KMS-11 (cell line): ENCODE results near the gene VPS26C.

Experiments used
- H2AFZ ChIP-seq: fragments of 200-600 bp; sonication (generic); 2 replicates; pipeline ENCODE4 v1.6.1; 2016; ENCODE audit warnings: antibody characterized with exemption, mixed run types, low read depth
- H3K27ac ChIP-seq: fragments of 200-600 bp; sonication (generic); 2 replicates; pipeline ENCODE4 v1.6.1; 2016; ENCODE audit warnings: mild to moderate bottlenecking, mixed run types
- H3K27me3 ChIP-seq: fragments of 200-600 bp; sonication (generic); 2 replicates; pipeline ENCODE4 v1.6.1; 2017; ENCODE audit warnings: mild to moderate bottlenecking, low read depth, mixed run types, moderate library complexity; ENCODE audit not compliant: insufficient read depth
- H3K36me3 ChIP-seq: fragments of 200-600 bp; sonication (generic); 2 replicates; pipeline ENCODE4 v1.6.1; 2017; ENCODE audit warnings: mild to moderate bottlenecking, mixed run types; ENCODE audit not compliant: insufficient read depth
- H3K4me1 ChIP-seq: fragments of 200-600 bp; sonication (generic); 2 replicates; pipeline ENCODE4 v1.6.1; 2016; ENCODE audit warnings: mild to moderate bottlenecking, low read depth, mixed run types; ENCODE audit not compliant: poor library complexity, severe bottlenecking
- H3K4me2 ChIP-seq: fragments of 200-600 bp; sonication (generic); 2 replicates; pipeline ENCODE4 v1.7.0; 2016; ENCODE audit warnings: mild to moderate bottlenecking, mixed run types
- H3K4me3 ChIP-seq: fragments of 200-600 bp; sonication (generic); IDR thresholded peaks from 2 replicates; pipeline ENCODE4 v1.6.1; 2017; ENCODE audit warnings: low read depth, low read length, mixed read lengths; ENCODE audit not compliant: insufficient read depth
- H3K79me2 ChIP-seq: fragments of 200-600 bp; sonication (generic); 2 replicates; pipeline ENCODE4 v1.6.1; 2016; ENCODE audit warnings: low read depth, mixed run types; ENCODE audit not compliant: insufficient read depth
- H3K9ac ChIP-seq: fragments of 200-600 bp; sonication (generic); 2 replicates; pipeline ENCODE4 v1.6.1; 2016; ENCODE audit warnings: mild to moderate bottlenecking, mixed run types
- H4K20me1 ChIP-seq: fragments of 200-600 bp; sonication (generic); 2 replicates; pipeline ENCODE4 v1.6.1; 2016; ENCODE audit warnings: mild to moderate bottlenecking, mixed run types; ENCODE audit not compliant: insufficient read depth
- CTCF ChIP-seq: fragments of 200-600 bp; sonication (generic); conservative IDR thresholded peaks from 2 replicates; pipeline ENCODE4 v1.6.1; 2017; ENCODE audit warnings: low read depth, mild to moderate bottlenecking, antibody characterized with exemption, low read length, moderate library complexity, mixed read lengths

VPS26C gene

GRCh38 chr21:37206496-37206895, 60.6 kb downstream of the VPS26C start:
- Histone ChIP-seq H2AFZ (no peak overlapping the region), H3K36me3 (no peaks in the 10 kb centered on the region; the same call in 1 of the 2 replicates), H3K9ac (no peak overlapping the region), H3K4me3 (no peak overlapping the region), H3K27ac (no peak overlapping the region), H3K27me3 (no peaks in the 10 kb centered on the region), H3K4me1 (no peaks in the 10 kb centered on the region), H4K20me1 (no peaks in the 10 kb centered on the region), H3K4me2 (no peak overlapping the region), H3K79me2 (no peaks in the 10 kb centered on the region)
- TF ChIP-seq CTCF = no peak

- H3K4me2 ChIP-seq = no peak overlapping the region
- H2AFZ ChIP-seq = no peak overlapping the region
These were observed 62.6 kb downstream of the VPS26C start for GRCh38 chr21:37204580-37204979.

DNA sequence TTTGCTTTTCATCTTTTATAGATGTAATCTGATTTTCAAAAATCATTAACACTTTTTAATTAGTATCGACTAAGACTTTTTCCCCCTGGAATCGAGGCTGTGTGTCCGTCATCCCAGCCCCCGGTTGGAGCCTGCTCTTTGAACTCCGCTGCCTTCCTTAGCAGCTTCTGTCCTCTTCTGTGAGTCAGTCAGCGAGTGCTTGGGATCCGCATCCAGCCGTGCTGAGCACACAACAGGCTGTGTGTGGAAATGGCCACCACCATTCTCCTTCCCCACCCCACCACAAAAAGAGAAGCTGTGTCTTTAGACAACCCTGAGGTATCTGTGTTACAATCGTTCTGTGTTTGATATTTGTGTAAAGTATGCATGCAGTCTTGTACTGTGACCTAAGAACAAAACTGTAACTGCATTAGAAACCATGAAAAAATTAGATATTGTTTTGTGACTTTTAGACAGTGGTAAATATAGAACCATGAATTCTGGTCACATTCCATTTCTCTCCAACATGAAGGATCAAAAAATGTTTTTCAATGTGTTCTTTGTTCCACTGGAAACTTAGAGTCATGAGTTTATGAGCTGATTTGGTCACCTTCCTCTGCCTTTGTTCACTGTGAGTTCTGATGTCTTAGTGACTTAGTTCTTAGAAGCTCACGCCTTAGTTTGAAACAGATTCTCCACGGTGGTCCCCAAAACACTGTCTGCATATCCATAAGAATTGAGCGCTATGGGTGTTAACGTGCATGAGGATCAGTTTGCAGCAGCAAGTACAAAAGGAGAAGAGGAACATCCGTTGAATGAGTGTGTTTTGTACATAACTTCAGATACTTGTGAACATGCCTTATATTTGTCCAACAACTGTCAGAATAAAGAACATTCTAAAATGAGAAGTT, 64.7 kb downstream of the VPS26C start:
- no peak overlapping the region for H2AFZ ChIP-seq
- no peaks in the 10 kb centered on the region for H3K4me1 ChIP-seq
- no peak for TF ChIP-seq CTCF
- no peaks in the 10 kb centered on the region for H4K20me1 ChIP-seq
- no peaks in the 10 kb centered on the region for H3K79me2 ChIP-seq
- H3K27ac ChIP-seq = no peak overlapping the region
- H3K36me3 ChIP-seq = no peaks in the 10 kb centered on the region; the same call in 1 of the 2 replicates
- no peaks in the 10 kb centered on the region for H3K27me3 ChIP-seq
- H3K4me2 ChIP-seq = no peak overlapping the region
- no peak overlapping the region for H3K9ac ChIP-seq
- no peak overlapping the region for H3K4me3 ChIP-seq

More at GRCh38 chr21:37204580-37204979, 62.6 kb downstream of the VPS26C start:
- no peak overlapping the region for H3K4me3 ChIP-seq
- H3K9ac ChIP-seq = no peak overlapping the region
- no peaks in the 10 kb centered on the region for H3K79me2 ChIP-seq
- no peaks in the 10 kb centered on the region for H4K20me1 ChIP-seq
- no peaks in the 10 kb centered on the region; the same call in 1 of the 2 replicates for H3K36me3 ChIP-seq
- no peak overlapping the region for H3K27ac ChIP-seq
- H3K4me1 ChIP-seq = no peaks in the 10 kb centered on the region
- H3K27me3 ChIP-seq = no peaks in the 10 kb centered on the region
- no peak for TF ChIP-seq CTCF

GRCh38 chr21:37200641-37201480, 66.3 kb downstream of the VPS26C start:
- H3K9ac ChIP-seq = no peak overlapping the region
- no peak for TF ChIP-seq CTCF
- H3K27ac ChIP-seq = no peak overlapping the region

More at GRCh38 chr21:37200641-37201480, 66.3 kb downstream of the VPS26C start:
- Histone ChIP-seq H4K20me1 (no peaks in the 10 kb centered on the region), H3K27me3 (no peaks in the 10 kb centered on the region), H2AFZ (no peak overlapping the region), H3K4me3 (no peak overlapping the region), H3K4me1 (no peaks in the 10 kb centered on the region), H3K79me2 (no peaks in the 10 kb centered on the region), H3K4me2 (no peak overlapping the region), H3K36me3 (no peaks in the 10 kb centered on the region; the same call in 1 of the 2 replicates)
